ENCODE measurements around the gene RALGPS2. TPM values are rescaled to one million over a fixed set of nuclear protein-coding genes. Genes with fewer than 3 reads are reported as not detected.

The RALGPS2 gene
- total and polyA plus RNA-seq, 9 of the 15 experiments (the other 6 are each of a cell fraction or from before 2014, with no cell fraction given): 0.28 to 6.5 (median 2.6) TPM

DNA sequence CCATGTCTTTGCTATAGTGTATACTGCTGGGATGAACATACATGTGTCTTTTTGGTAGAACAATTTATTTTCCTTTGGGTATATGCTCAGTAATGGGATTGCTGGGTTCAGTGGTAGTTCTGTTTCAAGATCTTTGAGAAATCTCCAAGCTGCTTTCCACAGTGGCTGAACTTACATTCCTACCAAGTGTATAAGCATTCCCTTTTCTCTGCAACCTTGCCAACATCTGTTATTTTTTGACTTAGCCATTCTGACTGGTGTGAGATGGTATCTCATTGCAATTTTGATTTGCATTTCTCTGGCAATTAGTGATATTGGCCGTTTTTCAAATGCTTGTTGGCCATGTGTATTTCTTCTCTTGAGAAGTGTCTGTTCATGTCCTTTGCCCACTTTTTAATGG, 183.3 kb downstream of the RALGPS2 start:
- no peak overlapping the region for H3K4me2 ChIP-seq (ENCODE audit: insufficient read depth, low read length)
- intact Hi-C loops (cut with micrococcal nuclease) (no loop called here), in situ Hi-C loops (cut with MboI) (no loop called here)
- H3K27me3 ChIP-seq (ENCODE audit: control insufficient read depth in 2 of 2, insufficient read depth in 2 of 2, low read length in 2 of 2): no peaks in the 10 kb centered on the region
- H3K4me3 ChIP-seq: no peak overlapping the region
- H3K9ac ChIP-seq (ENCODE audit: insufficient read depth in 1 of 2, low read depth in 2 of 2, low read length in 2 of 2): no peak overlapping the region
- no peaks in the 10 kb centered on the region for H3K36me3 ChIP-seq (ENCODE audit: control insufficient read depth, insufficient read depth, low read length)
- H3K9me3 ChIP-seq (replicated peaks; ENCODE audit: control insufficient read depth, insufficient read depth, low read depth, low read length): no peaks in the 10 kb centered on the region
- POLR2A ChIA-PET: no interaction called here
- H4K20me1 ChIP-seq (replicated peaks; ENCODE audit: control insufficient read depth, insufficient read depth, low read length): no peaks in the 10 kb centered on the region
- H3K27ac ChIP-seq (ENCODE audit: extremely low read depth, low read depth, low read length): no peak overlapping the region
- no TSS peak for BruUV-seq (replicated peaks)
- DNase-seq (ENCODE audit: extremely low read depth in 1 of 4, low spot score in 3 of 4): no peak
- 0% methylated on average over 1 of the region's 1 CpG for WGBS (ENCODE audit: insufficient coverage, low coverage, missing lambda C conversion rate)
- H2AFZ ChIP-seq (ENCODE audit: low read depth, low read length): no peak overlapping the region
- ATAC-seq: no peak
- no peaks in the 10 kb centered on the region for H3K4me1 ChIP-seq (replicated peaks in 1 of 2; ENCODE audit: control insufficient read depth in 2 of 2, insufficient read depth in 2 of 2, low read length in 2 of 2)
- CTCF ChIA-PET (ENCODE audit: low intra/inter-chr PET ratio): no interaction called here
- no peak for FAIRE-seq
- H3K79me2 ChIP-seq (ENCODE audit: control insufficient read depth, insufficient read depth, low read length): no peaks in the 10 kb centered on the region
- TF ChIP-seq KAT2B (IDR thresholded peaks at IDR 0.05; ENCODE audit: low read depth, low read length): no peak
- TF ChIP-seq COPS2 (conservative IDR thresholded peaks at IDR 0.05): no peak
- TF ChIP-seq WHSC1 (IDR thresholded peaks at IDR 0.05; ENCODE audit: low read length): no peak
- no peak for TF ChIP-seq MTF1 (CRISPR knock-in tag; IDR thresholded peaks at IDR 0.05; ENCODE audit: borderline replicate concordance)
- TF ChIP-seq ZNF253 (CRISPR knock-in tag; conservative IDR thresholded peaks at IDR 0.05): no peak
- TF ChIP-seq, protein P1, sequence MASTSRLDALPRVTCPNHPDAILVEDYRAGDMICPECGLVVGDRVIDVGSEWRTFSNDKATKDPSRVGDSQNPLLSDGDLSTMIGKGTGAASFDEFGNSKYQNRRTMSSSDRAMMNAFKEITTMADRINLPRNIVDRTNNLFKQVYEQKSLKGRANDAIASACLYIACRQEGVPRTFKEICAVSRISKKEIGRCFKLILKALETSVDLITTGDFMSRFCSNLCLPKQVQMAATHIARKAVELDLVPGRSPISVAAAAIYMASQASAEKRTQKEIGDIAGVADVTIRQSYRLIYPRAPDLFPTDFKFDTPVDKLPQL (IDR thresholded peaks at IDR 0.05; ENCODE audit: extremely low read depth, insufficient read length): no peak
- TF ChIP-seq, protein P2, sequence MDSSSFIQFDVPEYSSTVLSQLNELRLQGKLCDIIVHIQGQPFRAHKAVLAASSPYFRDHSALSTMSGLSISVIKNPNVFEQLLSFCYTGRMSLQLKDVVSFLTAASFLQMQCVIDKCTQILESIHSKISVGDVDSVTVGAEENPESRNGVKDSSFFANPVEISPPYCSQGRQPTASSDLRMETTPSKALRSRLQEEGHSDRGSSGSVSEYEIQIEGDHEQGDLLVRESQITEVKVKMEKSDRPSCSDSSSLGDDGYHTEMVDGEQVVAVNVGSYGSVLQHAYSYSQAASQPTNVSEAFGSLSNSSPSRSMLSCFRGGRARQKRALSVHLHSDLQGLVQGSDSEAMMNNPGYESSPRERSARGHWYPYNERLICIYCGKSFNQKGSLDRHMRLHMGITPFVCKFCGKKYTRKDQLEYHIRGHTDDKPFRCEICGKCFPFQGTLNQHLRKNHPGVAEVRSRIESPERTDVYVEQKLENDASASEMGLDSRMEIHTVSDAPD (CRISPR knock-in tag; IDR thresholded peaks at IDR 0.05): no peak
- no peak for TF ChIP-seq CHD4 (IDR thresholded peaks at IDR 0.05; ENCODE audit: insufficient read depth, insufficient replicate concordance, low read depth, low read length, poor library complexity, severe bottlenecking)
- TF ChIP-seq, protein P3, sequence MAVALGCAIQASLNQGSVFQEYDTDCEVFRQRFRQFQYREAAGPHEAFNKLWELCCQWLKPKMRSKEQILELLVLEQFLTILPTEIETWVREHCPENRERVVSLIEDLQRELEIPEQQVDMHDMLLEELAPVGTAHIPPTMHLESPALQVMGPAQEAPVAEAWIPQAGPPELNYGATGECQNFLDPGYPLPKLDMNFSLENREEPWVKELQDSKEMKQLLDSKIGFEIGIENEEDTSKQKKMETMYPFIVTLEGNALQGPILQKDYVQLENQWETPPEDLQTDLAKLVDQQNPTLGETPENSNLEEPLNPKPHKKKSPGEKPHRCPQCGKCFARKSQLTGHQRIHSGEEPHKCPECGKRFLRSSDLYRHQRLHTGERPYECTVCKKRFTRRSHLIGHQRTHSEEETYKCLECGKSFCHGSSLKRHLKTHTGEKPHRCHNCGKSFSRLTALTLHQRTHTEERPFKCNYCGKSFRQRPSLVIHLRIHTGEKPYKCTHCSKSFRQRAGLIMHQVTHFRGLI (CRISPR knock-in tag; IDR thresholded peaks at IDR 0.05): no peak
- TF ChIP-seq ZFX (CRISPR knock-in tag; IDR thresholded peaks at IDR 0.05): no peak
- H3K9me1 ChIP-seq (ENCODE audit: control insufficient read depth, insufficient read depth, low read length): no peaks in the 10 kb centered on the region
